SK-N-SH treated with all-trans-retinoic acid at 6 μM for 48 hours (cell line): ENCODE measurements around the gene PCDHGA5.
"Not testable (repeated sequence)": the region's sequence is repeated elsewhere in the genome, so short reads cannot be mapped to it uniquely, and the experiment has no call there.

Source experiments
- ARNTL ChIP-seq: fragments of 450-650 bp; formaldehyde crosslinking; IDR thresholded peaks from 2 replicates; pipeline ENCODE4 v1.5.0; 2020; ENCODE audit warnings: low read depth, mild to moderate bottlenecking, moderate library complexity, borderline replicate concordance
- RARB ChIP-seq: fragments of 250-450 bp; sonication (Bioruptor Pico); IDR thresholded peaks from 2 replicates; pipeline ENCODE4 v1.8.0; 2021; ENCODE audit warnings: mild to moderate bottlenecking, moderate library complexity
- ZNF70 ChIP-seq: fragments of 450-650 bp; formaldehyde crosslinking; IDR thresholded peaks from 2 replicates; pipeline ENCODE4 v1.5.0; 2020; ENCODE audit warnings: mild to moderate bottlenecking, moderate library complexity
- TF ChIP-seq, protein P1 (sequence below): fragments of 250-450 bp; sonication (Bioruptor Pico); IDR thresholded peaks from 2 replicates; pipeline ENCODE4 v1.5.1; 2020; ENCODE audit warnings: low read depth, mild to moderate bottlenecking, moderate library complexity
- TF ChIP-seq, protein P2 (sequence below): fragments of 250-450 bp; sonication (Bioruptor Pico); IDR thresholded peaks from 2 replicates; pipeline ENCODE4 v1.8.0; 2021; ENCODE audit warnings: low read depth, mild to moderate bottlenecking, moderate library complexity, borderline replicate concordance

GRCh38 chr5:141414548-141415274, 50.7 kb downstream of the PCDHGA5 start:
- not testable (repeated sequence) for TF ChIP-seq RARB (CRISPR knock-in tag); ZNF70 (CRISPR knock-in tag); ARNTL
- TF ChIP-seq, protein P1, sequence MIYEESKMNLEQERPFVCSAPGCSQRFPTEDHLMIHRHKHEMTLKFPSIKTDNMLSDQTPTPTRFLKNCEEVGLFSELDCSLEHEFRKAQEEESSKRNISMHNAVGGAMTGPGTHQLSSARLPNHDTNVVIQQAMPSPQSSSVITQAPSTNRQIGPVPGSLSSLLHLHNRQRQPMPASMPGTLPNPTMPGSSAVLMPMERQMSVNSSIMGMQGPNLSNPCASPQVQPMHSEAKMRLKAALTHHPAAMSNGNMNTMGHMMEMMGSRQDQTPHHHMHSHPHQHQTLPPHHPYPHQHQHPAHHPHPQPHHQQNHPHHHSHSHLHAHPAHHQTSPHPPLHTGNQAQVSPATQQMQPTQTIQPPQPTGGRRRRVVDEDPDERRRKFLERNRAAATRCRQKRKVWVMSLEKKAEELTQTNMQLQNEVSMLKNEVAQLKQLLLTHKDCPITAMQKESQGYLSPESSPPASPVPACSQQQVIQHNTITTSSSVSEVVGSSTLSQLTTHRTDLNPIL (CRISPR knock-in tag), result not testable (repeated sequence)
- TF ChIP-seq, protein P2, sequence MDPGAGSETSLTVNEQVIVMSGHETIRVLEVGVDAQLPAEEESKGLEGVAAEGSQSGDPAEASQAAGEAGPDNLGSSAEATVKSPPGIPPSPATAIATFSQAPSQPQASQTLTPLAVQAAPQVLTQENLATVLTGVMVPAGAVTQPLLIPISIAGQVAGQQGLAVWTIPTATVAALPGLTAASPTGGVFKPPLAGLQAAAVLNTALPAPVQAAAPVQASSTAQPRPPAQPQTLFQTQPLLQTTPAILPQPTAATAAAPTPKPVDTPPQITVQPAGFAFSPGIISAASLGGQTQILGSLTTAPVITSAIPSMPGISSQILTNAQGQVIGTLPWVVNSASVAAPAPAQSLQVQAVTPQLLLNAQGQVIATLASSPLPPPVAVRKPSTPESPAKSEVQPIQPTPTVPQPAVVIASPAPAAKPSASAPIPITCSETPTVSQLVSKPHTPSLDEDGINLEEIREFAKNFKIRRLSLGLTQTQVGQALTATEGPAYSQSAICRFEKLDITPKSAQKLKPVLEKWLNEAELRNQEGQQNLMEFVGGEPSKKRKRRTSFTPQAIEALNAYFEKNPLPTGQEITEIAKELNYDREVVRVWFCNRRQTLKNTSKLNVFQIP, result not testable (repeated sequence)
